ENCODE results near the gene CD164.

The CD164 gene

GRCh38 chr6:109396046-109396718 lies 13.9 kb upstream of the CD164 start:
- Histone ChIP-seq H3K9me3 (ENCODE audit: severe bottlenecking) (no peaks in the 10 kb centered on the region), H3K27me3 (ENCODE audit: insufficient read depth, poor library complexity, severe bottlenecking) (no peaks in the 10 kb centered on the region), H3K4me3 (ENCODE audit: severe bottlenecking) (no peak overlapping the region), H3K36me3 (ENCODE audit: low read depth) (no peaks in the 10 kb centered on the region), H3K27ac (ENCODE audit: poor library complexity, severe bottlenecking) (no peak overlapping the region), H3K4me1 (ENCODE audit: insufficient read depth, poor library complexity, severe bottlenecking) (no peaks in the 10 kb centered on the region)
- DNase-seq (ENCODE audit: low spot score) (no peak), ATAC-seq (ENCODE audit: low read depth) (no peak)
- no peak for TF ChIP-seq CTCF (IDR thresholded peaks at IDR 0.05; ENCODE audit: poor library complexity, severe bottlenecking)

- Histone ChIP-seq H3K27ac (ENCODE audit: poor library complexity, severe bottlenecking) (no peak overlapping the region), H3K36me3 (ENCODE audit: low read depth) (no peaks in the 10 kb centered on the region), H3K4me3 (ENCODE audit: severe bottlenecking) (no peak overlapping the region), H3K4me1 (ENCODE audit: insufficient read depth, poor library complexity, severe bottlenecking) (no peaks in the 10 kb centered on the region), H3K27me3 (ENCODE audit: insufficient read depth, poor library complexity, severe bottlenecking) (no peaks in the 10 kb centered on the region), H3K9me3 (ENCODE audit: severe bottlenecking) (no peaks in the 10 kb centered on the region)
- DNase-seq (ENCODE audit: low spot score) = no peak
- ATAC-seq (ENCODE audit: low read depth) = peak; percentile 77
- no peak for TF ChIP-seq CTCF (IDR thresholded peaks at IDR 0.05; ENCODE audit: poor library complexity, severe bottlenecking)
Measured at GRCh38 chr6:109393886-109394281, 11.6 kb upstream of the CD164 start.

GRCh38 chr6:109393157-109393885 lies 11.1 kb upstream of the CD164 start:
- ATAC-seq (ENCODE audit: low read depth) = no peak
- H3K27me3 ChIP-seq (ENCODE audit: insufficient read depth, poor library complexity, severe bottlenecking) = no peaks in the 10 kb centered on the region
- no peaks in the 10 kb centered on the region for H3K9me3 ChIP-seq (ENCODE audit: severe bottlenecking)
- no peaks in the 10 kb centered on the region for H3K4me1 ChIP-seq (ENCODE audit: insufficient read depth, poor library complexity, severe bottlenecking)
- no peak for TF ChIP-seq CTCF (IDR thresholded peaks at IDR 0.05; ENCODE audit: poor library complexity, severe bottlenecking)
- H3K36me3 ChIP-seq (ENCODE audit: low read depth) = no peaks in the 10 kb centered on the region
- H3K4me3 ChIP-seq (ENCODE audit: severe bottlenecking) = no peak overlapping the region
- DNase-seq (ENCODE audit: low spot score) = no peak
- no peak overlapping the region for H3K27ac ChIP-seq (ENCODE audit: poor library complexity, severe bottlenecking)

GRCh38 chr6:109389650-109390274 lies 7.5 kb upstream of the CD164 start:
- no peaks in the 10 kb centered on the region for H3K36me3 ChIP-seq (ENCODE audit: low read depth)
- H3K4me1 ChIP-seq (ENCODE audit: insufficient read depth, poor library complexity, severe bottlenecking) = peaks cover 2% of the 10 kb centered on the region
- no peaks in the 10 kb centered on the region for H3K27me3 ChIP-seq (ENCODE audit: insufficient read depth, poor library complexity, severe bottlenecking)
- DNase-seq (ENCODE audit: low spot score) = no peak
- ATAC-seq (ENCODE audit: low read depth) = no peak
- TF ChIP-seq CTCF (IDR thresholded peaks at IDR 0.05; ENCODE audit: poor library complexity, severe bottlenecking) = no peak
- no peak overlapping the region for H3K27ac ChIP-seq (ENCODE audit: poor library complexity, severe bottlenecking)
- H3K9me3 ChIP-seq (ENCODE audit: severe bottlenecking) = no peaks in the 10 kb centered on the region
- no peak overlapping the region for H3K4me3 ChIP-seq (ENCODE audit: severe bottlenecking)

Measured in RWPE2 (cell line).